AG04450 (cell line): ENCODE measurements around the gene LNX2. TPM values are rescaled to one million over a fixed set of nuclear protein-coding genes. Genes with fewer than 3 reads are reported as not detected.

ENCODE experiments used
- CTCF ChIA-PET: fragments of 300-600, 350-600 bp; formaldehyde crosslinking; extraction: SDS; loops from one replicate; lab custom pipeline; 2022; ENCODE audit warnings: antibody characterized with exemption, inconsistent platforms; lab: Charles Lee
- POLR2A ChIA-PET: fragments of 350-600 bp; formaldehyde crosslinking; extraction: SDS; loops from one replicate; lab custom pipeline; 2021; ENCODE audit warnings: antibody characterized with exemption, inconsistent platforms; lab: Yijun Ruan, JAX
- DNase-seq: peaks from one replicate; pipeline ENCODE4 v3.0.0-alpha.2; 2011; ENCODE audit warnings: low read depth, low spot score
- H3K27ac ChIP-seq: one replicate; pipeline ENCODE4 v1.5.1; 2012; ENCODE audit warnings: low read depth, low read length, control low read depth
- H3K27me3 ChIP-seq: one replicate; pipeline ENCODE4 v1.6.0; 2012; ENCODE audit warnings: low read length; ENCODE audit not compliant: control insufficient read depth, insufficient read depth
- H3K4me3 ChIP-seq: 2 replicates; pipeline ENCODE4 v1.5.1; 2011; ENCODE audit warnings: mild to moderate bottlenecking, low read depth, low read length, control low read depth
- H3K9me3 ChIP-seq: 2 replicates; pipeline ENCODE4 v1.5.1; 2012; ENCODE audit warnings: low read length; ENCODE audit not compliant: control insufficient read depth, insufficient read depth
- polyA plus RNA-seq: library from polyadenylated mRNA; depleted of rRNA; stranded (reverse); fragments of >200 nt; gene quantifications from 2 replicates; pipeline ENCODE4 v1.2.3, GENCODE V29; 2011
- TF ChIP-seq, protein P1 (sequence below): IDR thresholded peaks from 2 replicates; pipeline ENCODE4 v1.5.1; 2011; ENCODE audit warnings: low read depth, low read length, control low read depth, inconsistent platforms

LNX2 gene
- polyA plus RNA-seq, 1 experiment = 6.9 TPM

DNA sequence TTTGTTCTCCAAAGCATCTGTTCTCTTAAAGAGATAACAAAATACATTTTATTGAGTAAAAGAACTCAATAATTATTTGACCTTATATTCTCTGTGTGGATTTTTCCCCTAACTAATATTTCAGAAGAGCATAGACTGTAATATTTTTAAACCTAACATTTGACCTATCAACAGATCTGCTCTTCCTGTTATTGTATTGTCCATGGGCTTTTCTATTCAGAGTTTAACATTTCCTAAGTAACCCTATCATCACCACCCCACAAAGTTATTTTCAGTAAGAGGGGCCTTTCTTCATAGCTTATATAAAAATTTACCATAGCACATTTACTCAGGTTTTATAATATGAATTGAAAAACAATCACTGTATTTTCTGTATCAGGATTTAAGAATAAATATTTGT lies 18.9 kb upstream of the LNX2 start:
- H3K4me3 ChIP-seq = no peak overlapping the region
- ChIA-PET CTCF (interaction anchor here (0.6 to 2.3 kb wide), 7 partner anchors 11 to 709 kb away, joined by 3 to 7 read pairs (median 3); no protein-coding TSS in a partner anchor), POLR2A (interaction anchor here (1.0 kb wide), 1 partner anchor 19 kb away, joined by 3 read pairs; the partner anchor contains the start of gene LNX2)
- no peak for DNase-seq
- H3K27ac ChIP-seq = no peak overlapping the region
- TF ChIP-seq, protein P1, sequence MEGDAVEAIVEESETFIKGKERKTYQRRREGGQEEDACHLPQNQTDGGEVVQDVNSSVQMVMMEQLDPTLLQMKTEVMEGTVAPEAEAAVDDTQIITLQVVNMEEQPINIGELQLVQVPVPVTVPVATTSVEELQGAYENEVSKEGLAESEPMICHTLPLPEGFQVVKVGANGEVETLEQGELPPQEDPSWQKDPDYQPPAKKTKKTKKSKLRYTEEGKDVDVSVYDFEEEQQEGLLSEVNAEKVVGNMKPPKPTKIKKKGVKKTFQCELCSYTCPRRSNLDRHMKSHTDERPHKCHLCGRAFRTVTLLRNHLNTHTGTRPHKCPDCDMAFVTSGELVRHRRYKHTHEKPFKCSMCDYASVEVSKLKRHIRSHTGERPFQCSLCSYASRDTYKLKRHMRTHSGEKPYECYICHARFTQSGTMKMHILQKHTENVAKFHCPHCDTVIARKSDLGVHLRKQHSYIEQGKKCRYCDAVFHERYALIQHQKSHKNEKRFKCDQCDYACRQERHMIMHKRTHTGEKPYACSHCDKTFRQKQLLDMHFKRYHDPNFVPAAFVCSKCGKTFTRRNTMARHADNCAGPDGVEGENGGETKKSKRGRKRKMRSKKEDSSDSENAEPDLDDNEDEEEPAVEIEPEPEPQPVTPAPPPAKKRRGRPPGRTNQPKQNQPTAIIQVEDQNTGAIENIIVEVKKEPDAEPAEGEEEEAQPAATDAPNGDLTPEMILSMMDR = no peak
- H3K27me3 ChIP-seq = no peaks in the 10 kb centered on the region
- H3K9me3 ChIP-seq = no peaks in the 10 kb centered on the region

DNA sequence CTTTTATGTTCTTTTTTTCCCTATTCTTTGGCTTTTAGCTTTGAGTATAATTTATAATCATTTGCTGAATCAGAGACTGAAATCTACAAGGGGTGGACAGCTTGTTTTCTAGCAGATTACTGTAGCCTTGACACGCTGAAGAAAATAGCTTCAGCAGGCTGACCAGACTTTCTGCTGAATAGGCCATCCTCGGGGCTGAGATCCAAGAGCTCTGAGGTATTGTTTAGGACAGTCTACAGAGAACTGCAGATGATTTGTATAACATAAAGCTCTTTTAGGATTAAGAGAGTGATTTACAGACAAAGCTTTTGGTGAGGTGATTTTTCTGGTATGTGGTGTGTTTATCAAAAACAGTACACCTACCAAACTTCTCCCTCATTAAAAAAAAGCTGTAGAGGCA lies 18.2 kb upstream of the LNX2 start:
- no peak overlapping the region for H3K27ac ChIP-seq

DNA sequence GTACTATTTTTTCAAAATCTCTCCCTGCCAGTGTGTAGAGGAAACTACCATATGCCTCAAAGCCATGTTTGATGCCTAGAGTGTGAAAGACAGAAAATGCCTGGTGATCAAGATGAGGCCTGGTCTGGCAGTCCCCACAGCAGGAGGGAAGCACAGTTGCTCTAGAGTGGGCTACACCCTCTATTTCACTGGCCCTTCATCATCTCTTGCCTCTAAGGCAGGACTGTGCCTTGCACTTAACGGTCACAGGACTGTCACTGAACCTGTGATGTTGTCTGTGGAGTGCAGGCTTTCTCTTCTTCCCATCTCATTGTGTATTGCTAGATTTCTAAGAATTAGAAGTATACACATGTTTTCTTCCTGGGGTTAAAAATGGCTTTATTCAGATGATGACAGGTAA lies 17.7 kb upstream of the LNX2 start:
- POLR2A ChIA-PET = interaction anchor here (1.0 kb wide), 1 partner anchor 18 kb away, joined by 3 read pairs; the partner anchor contains the start of gene LNX2
- Histone ChIP-seq H3K4me3 (no peak overlapping the region), H3K27me3 (no peaks in the 10 kb centered on the region), H3K27ac (no peak overlapping the region), H3K9me3 (no peaks in the 10 kb centered on the region)
- CTCF ChIA-PET = interaction anchor here (0.6 to 2.3 kb wide), 8 partner anchors 12 to 697 kb away, joined by 3 to 7 read pairs (median 3); no protein-coding TSS in a partner anchor
- TF ChIP-seq, protein P1 = no peak
- no peak for DNase-seq

More for the DNA sequence above, 18.2 kb upstream of the LNX2 start:
- H3K27me3 ChIP-seq = no peaks in the 10 kb centered on the region
- no peaks in the 10 kb centered on the region for H3K9me3 ChIP-seq
- POLR2A ChIA-PET = interaction anchor here (1.0 kb wide), 1 partner anchor 18 kb away, joined by 3 read pairs; the partner anchor contains the start of gene LNX2
- CTCF ChIA-PET = interaction anchor here (0.6 to 2.3 kb wide), 10 partner anchors 11 to 708 kb away, joined by 3 to 7 read pairs (median 3); no protein-coding TSS in a partner anchor
- no peak overlapping the region for H3K4me3 ChIP-seq
- peak; percentile 26 for DNase-seq
- TF ChIP-seq, protein P1 = no peak

DNA sequence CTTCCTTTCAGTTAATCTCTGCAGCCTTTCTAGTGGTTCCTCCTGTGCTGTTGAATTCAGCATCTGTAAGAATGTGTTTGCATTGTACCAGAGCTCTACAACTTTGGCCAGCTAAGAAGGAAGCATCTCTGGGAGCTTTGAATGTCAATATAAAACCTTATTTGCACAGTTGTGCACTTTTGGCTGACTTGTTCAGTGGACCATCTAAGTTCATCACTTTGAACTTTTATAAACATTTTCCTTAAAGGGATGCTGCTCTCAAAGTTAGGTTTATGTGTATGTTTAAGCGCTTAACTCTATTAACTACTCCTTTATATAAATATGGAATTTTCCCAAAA lies 16.9 kb upstream of the LNX2 start:
- H3K9me3 ChIP-seq = no peaks in the 10 kb centered on the region
- no peak for DNase-seq
- no peaks in the 10 kb centered on the region for H3K27me3 ChIP-seq
- POLR2A ChIA-PET = interaction anchor here (0.9 kb wide), 1 partner anchor 17 kb away, joined by 3 read pairs; the partner anchor contains the start of gene LNX2
- CTCF ChIA-PET = interaction anchor here (1.1 kb wide), 1 partner anchor 104 kb away, joined by 4 read pairs; no protein-coding TSS in a partner anchor
- no peak overlapping the region for H3K4me3 ChIP-seq
- TF ChIP-seq, protein P1 = no peak
- no peak overlapping the region for H3K27ac ChIP-seq

DNA sequence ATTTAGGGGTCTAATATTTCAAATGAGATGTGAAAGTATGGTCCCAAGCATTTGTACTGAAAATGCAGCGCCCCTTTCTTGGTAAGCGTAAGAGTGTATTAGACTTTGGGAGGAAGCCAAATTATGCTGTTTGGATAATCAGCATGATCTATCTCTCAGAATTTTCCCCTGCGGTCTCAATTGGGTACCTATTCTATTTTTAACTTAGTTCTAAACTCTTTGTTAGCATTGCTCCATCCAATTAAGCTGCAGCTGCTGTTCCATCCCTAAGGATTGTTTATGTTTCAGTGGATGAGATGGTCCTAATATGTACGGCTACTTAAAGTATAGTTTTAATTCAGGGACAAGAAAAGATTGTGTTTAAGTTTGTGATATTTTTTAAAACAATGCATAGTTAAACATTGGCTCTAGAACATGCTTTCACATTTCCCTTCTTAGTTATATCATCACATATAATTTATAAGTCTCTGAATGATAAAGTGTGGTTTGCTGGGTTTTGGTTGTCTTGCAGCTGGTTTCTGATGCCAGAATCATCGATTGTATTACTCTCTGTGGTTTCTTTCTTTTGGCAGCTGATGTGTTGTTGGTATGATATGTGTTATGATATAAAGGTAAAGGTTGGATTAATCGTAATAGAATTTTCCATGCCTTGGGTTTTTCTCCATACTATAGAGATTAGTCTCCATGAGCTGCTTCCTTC lies 16.4 kb upstream of the LNX2 start:
- Histone ChIP-seq H3K4me3 (no peak overlapping the region), H3K9me3 (no peaks in the 10 kb centered on the region), H3K27ac (no peak overlapping the region), H3K27me3 (no peaks in the 10 kb centered on the region)
- ChIA-PET POLR2A (interaction anchor here (0.9 kb wide), 1 partner anchor 16 kb away, joined by 3 read pairs; the partner anchor contains the start of gene LNX2), CTCF (interaction anchor here (1.1 kb wide), 1 partner anchor 104 kb away, joined by 4 read pairs; no protein-coding TSS in a partner anchor)
- TF ChIP-seq, protein P1 = no peak
- no peak for DNase-seq
